HG02798 (cell line): Measurements from ENCODE around the gene PPP4R1.

Experiments
- ATAC-seq: cut with Tn5 transposase; IDR thresholded peaks from one replicate; pipeline ENCODE4 v1.9.1; 2021; ENCODE audit warnings: mild to moderate bottlenecking; ENCODE audit not compliant: unreplicated experiment, poor library complexity

PPP4R1 gene

GRCh38 chr18:9520666-9521065 is 93.7 kb downstream of the PPP4R1 start:
- ATAC-seq: no peak

- ATAC-seq: no peak
These were observed 95.0 kb downstream of the PPP4R1 start for GRCh38 chr18:9519399-9519798.

- ATAC-seq: no peak
These were observed 96.5 kb downstream of the PPP4R1 start for GRCh38 chr18:9517869-9518268.

- no peak for ATAC-seq
These were observed 97.8 kb downstream of the PPP4R1 start for GRCh38 chr18:9516437-9517064.

DNA sequence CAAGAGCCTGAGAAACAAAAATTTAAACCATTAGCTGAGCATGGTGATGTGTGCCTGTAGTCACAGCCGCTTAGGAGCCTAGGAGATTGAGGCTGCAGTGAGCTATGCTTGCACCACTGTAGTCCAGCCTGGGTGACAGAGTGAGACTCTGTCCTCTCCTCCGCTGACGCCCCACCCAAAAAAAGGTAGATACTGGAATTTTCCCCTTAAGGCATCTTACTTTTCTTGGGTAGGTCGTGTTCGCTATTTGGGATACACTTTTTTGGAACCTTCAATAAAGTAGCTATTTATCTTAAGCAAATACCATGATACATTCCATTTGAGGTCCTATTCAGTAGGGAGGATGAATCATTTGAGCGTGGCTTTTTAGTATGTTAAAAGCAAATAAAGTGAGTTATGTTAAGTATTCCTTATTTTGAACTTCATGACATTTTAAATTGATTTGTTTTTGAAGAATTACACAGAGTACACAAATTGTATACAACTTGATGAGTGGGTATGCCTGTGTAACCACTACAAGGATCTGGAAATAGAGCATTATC is 100.3 kb downstream of the PPP4R1 start:
- ATAC-seq: no peak

- ATAC-seq: no peak
These were observed 105.8 kb downstream of the PPP4R1 start for GRCh38 chr18:9508446-9509025.

GRCh38 chr18:9507565-9508088 is 106.7 kb downstream of the PPP4R1 start:
- ATAC-seq: no peak

DNA sequence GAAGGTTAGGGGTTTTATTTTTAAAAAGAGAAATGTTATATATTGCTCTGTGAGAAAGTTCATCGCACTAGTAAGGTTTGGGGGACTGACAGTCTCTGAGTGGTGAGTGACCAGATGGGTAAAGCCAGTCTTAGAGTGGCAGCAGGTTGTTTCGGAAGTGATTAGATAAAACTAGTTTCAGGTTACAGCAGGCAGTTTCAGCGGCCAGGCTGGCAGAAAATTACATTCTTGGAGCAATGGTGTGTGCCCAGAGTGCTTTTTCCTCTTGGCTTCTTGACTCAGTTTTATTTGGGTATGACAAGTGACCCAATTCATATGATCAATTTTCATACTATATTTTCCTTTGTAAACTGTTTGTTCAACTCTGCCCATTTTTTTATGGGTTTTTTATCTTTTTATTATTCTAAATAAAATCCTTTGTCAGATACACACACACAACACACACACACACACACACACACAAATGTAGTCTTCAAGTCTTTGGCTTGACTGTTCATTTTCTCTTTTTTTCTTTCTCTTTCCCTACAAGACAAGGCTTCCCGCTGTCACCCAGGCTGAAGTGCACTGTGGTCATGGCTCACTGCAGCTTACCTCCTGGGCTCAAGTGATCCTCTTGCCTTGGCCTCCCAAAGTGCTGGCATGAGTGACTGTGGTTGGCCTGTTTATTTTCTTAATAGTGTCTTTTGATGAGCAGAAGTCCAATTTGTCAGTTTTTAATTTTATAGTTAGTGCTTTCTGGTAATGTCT is 108.1 kb downstream of the PPP4R1 start:
- no peak for ATAC-seq
